ENCODE data around the gene CHCHD6. TPM values are rescaled to one million over a fixed set of nuclear protein-coding genes. Genes with fewer than 3 reads are reported as not detected.
A peak's percentile ranks its signal among the peaks of the same experiment; 100 is the strongest.

Gene CHCHD6
- total RNA-seq, 4 donors from 2014 or later: 13.4 to 22.0 (median 16.1) TPM

DNA sequence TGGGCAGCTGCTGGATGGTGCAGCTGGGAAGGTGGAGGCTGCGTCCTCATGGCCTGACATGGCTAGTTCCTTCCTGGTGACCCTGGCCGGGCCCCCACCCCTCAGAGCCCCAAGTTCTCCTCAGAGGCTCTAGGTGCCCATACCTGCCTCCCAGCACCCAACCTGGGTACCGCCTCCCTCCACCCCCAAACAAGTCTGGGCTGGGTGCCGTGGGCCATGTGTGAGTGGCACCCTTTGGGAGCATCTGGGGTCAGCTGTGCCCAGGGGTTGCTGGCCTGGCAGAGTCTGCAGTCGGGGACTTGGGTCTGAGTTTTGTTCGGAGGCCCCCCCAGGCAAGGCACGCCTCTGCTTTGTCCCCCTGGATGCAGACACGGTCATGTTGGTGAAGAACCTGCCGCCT lies 289.4 kb downstream of the CHCHD6 start:
- no CpG with 5 or more reads among the region's 9 CpGs for WGBS

DNA sequence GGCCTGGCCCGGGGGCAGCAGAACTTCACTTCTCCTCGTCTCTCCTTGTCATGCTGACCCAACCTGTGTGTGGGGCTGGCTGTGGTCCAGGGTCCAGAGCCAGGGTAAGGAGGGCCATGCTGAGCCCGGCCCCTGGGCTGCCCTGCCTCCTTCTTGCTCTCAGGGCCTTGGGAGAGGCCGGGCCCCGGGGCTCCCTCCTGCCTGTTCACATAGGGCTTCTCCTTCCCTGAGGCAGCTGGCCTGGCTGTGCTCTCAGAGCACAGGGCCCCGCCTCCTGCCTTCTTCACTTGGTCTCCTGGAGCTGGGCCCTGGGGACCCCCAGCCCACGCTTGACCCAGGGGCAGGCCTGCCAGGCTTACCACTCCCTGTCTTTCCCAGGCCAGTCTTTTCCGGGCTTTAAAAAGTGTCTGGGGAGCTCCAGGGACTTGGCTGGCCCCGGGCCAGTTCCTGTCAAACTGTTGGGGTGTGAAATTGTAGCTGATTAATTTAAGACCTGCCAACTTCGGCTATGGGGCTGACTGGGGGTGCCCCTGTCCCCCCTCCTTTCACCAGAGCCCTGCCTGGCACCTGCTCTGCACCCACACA lies 290.7 kb downstream of the CHCHD6 start:
- H3K4me1 ChIP-seq: peaks cover 63% of the 10 kb centered on the region
- peak overlapping the region; percentile 47 for H3K27ac ChIP-seq
- peaks cover 18% of the 10 kb centered on the region for H3K36me3 ChIP-seq
- WGBS: 28% methylated on average over 3 of the region's 10 CpGs
- no peaks in the 10 kb centered on the region for H3K27me3 ChIP-seq
- TF ChIP-seq, protein P1, sequence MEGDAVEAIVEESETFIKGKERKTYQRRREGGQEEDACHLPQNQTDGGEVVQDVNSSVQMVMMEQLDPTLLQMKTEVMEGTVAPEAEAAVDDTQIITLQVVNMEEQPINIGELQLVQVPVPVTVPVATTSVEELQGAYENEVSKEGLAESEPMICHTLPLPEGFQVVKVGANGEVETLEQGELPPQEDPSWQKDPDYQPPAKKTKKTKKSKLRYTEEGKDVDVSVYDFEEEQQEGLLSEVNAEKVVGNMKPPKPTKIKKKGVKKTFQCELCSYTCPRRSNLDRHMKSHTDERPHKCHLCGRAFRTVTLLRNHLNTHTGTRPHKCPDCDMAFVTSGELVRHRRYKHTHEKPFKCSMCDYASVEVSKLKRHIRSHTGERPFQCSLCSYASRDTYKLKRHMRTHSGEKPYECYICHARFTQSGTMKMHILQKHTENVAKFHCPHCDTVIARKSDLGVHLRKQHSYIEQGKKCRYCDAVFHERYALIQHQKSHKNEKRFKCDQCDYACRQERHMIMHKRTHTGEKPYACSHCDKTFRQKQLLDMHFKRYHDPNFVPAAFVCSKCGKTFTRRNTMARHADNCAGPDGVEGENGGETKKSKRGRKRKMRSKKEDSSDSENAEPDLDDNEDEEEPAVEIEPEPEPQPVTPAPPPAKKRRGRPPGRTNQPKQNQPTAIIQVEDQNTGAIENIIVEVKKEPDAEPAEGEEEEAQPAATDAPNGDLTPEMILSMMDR (IDR thresholded peaks at IDR 0.05): no peak
- TF ChIP-seq POLR2AphosphoS5 (IDR thresholded peaks at IDR 0.05) (no peak), POLR2A (IDR thresholded peaks at IDR 0.05) (no peak), EP300 (IDR thresholded peaks at IDR 0.05) (no peak)
- no peaks in the 10 kb centered on the region for H3K9me3 ChIP-seq
- DNase-seq (ENCODE audit: low spot score in 2 of 2): no peak
- no peak overlapping the region for H3K4me3 ChIP-seq

More for the DNA sequence above, 289.4 kb downstream of the CHCHD6 start:
- Histone ChIP-seq H3K4me3 (no peak overlapping the region), H3K4me1 (peaks cover 50% of the 10 kb centered on the region), H3K27me3 (no peaks in the 10 kb centered on the region), H3K9me3 (no peaks in the 10 kb centered on the region), H3K27ac (no peak overlapping the region), H3K36me3 (peaks cover 32% of the 10 kb centered on the region)
- TF ChIP-seq POLR2AphosphoS5 (IDR thresholded peaks at IDR 0.05) (no peak), EP300 (IDR thresholded peaks at IDR 0.05) (no peak), POLR2A (IDR thresholded peaks at IDR 0.05) (no peak)
- TF ChIP-seq, protein P1 (IDR thresholded peaks at IDR 0.05): no peak
- DNase-seq (ENCODE audit: low spot score in 2 of 2): no peak

- Histone ChIP-seq H3K36me3 (peaks cover 13% of the 10 kb centered on the region), H3K27me3 (no peaks in the 10 kb centered on the region), H3K27ac (peak overlapping the region; percentile 16), H3K9me3 (no peaks in the 10 kb centered on the region), H3K4me3 (no peak overlapping the region), H3K4me1 (peaks cover 68% of the 10 kb centered on the region)
- TF ChIP-seq, protein P1 (IDR thresholded peaks at IDR 0.05): no peak
- TF ChIP-seq EP300 (IDR thresholded peaks at IDR 0.05) (no peak), POLR2A (IDR thresholded peaks at IDR 0.05) (no peak), POLR2AphosphoS5 (IDR thresholded peaks at IDR 0.05) (no peak)
- no peak for DNase-seq (ENCODE audit: low spot score in 2 of 2)
- 46% methylated on average over 5 of the region's 12 CpGs for WGBS
Measured at GRCh38 chr3:126995254-126995780, 291.3 kb downstream of the CHCHD6 start.

DNA sequence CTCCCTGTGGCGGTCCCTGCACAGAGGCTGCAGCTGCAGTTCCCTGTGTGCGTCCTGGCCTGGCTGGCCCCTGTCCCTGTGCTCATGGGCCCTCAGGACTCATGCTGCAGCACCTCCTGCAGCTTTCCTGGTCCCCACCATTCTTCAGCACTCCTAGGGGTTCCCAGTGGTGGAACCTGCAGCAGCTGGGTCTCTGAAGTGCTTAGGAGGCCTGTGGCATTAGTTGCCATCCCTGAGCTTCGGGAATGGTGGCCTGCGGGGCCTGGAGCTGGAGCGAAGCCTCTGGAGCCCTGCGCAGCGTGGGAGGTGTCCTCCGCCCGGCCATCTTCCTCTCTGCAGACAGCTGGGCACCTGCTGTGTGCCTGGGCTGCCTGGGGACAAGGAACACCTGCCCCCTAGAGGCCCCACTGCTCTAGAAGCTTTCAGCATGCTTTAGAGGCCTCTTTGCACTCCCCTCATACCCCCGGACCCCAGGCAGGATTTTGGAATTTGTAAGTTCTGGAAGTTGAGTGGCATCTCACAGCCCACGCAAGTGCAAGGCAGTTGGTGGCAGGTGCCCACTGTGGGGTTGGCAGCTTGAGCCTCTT lies 292.0 kb downstream of the CHCHD6 start:
- Histone ChIP-seq H3K27ac (no peak overlapping the region), H3K4me3 (no peak overlapping the region), H3K9me3 (no peaks in the 10 kb centered on the region), H3K4me1 (peaks cover 74% of the 10 kb centered on the region), H3K27me3 (no peaks in the 10 kb centered on the region), H3K36me3 (peaks cover 6% of the 10 kb centered on the region)
- WGBS: 85% methylated on average over 10 of the region's 11 CpGs
- no peak for DNase-seq (ENCODE audit: low spot score in 2 of 2)
- TF ChIP-seq EP300 (IDR thresholded peaks at IDR 0.05) (no peak), POLR2A (IDR thresholded peaks at IDR 0.05) (no peak), POLR2AphosphoS5 (IDR thresholded peaks at IDR 0.05) (no peak)
- TF ChIP-seq, protein P1 (IDR thresholded peaks at IDR 0.05): no peak

DNA sequence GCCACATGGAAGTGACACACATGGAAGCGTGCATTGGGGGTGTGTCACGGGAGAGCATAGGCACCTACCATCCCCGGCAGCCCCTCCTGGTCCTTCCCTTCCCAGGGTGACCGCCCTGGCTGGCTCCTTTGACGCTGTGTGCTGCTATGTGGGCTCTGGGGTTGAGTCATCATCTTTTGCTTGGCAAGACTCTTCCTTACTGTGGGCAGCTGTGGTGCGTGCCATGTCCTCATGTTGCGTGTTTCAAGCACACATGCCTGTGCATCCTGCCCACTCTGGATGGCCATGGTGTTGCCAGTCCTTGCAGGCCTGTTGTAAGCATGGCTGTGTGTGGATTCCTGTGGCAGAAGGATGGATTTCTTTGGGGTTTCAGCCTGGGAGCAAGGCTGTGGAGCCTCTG lies 292.9 kb downstream of the CHCHD6 start:
- H3K27ac ChIP-seq: no peak overlapping the region
- H3K4me1 ChIP-seq: peaks cover 78% of the 10 kb centered on the region
- H3K9me3 ChIP-seq: no peaks in the 10 kb centered on the region
- no peak for DNase-seq (ENCODE audit: low spot score in 2 of 2)
- H3K4me3 ChIP-seq: no peak overlapping the region
- H3K27me3 ChIP-seq: no peaks in the 10 kb centered on the region
- H3K36me3 ChIP-seq: no peaks in the 10 kb centered on the region
- 68% methylated on average over 6 of the region's 7 CpGs for WGBS
- TF ChIP-seq POLR2A (IDR thresholded peaks at IDR 0.05) (no peak), POLR2AphosphoS5 (IDR thresholded peaks at IDR 0.05) (no peak), EP300 (IDR thresholded peaks at IDR 0.05) (no peak)
- TF ChIP-seq, protein P1 (IDR thresholded peaks at IDR 0.05): no peak
